WI38 (cell line): ENCODE results near the gene MAS1.

Experiments
- H3K4me3 ChIP-seq: 2 replicates; pipeline ENCODE4 v1.5.1; 2011; ENCODE audit warnings: low read depth, mild to moderate bottlenecking, control low read depth, low read length
- TF ChIP-seq, protein P1 (sequence below): IDR thresholded peaks from 2 replicates; pipeline ENCODE4 v1.5.1; 2012; ENCODE audit warnings: low read depth, mild to moderate bottlenecking, control low read depth, low read length

MAS1 gene

DNA sequence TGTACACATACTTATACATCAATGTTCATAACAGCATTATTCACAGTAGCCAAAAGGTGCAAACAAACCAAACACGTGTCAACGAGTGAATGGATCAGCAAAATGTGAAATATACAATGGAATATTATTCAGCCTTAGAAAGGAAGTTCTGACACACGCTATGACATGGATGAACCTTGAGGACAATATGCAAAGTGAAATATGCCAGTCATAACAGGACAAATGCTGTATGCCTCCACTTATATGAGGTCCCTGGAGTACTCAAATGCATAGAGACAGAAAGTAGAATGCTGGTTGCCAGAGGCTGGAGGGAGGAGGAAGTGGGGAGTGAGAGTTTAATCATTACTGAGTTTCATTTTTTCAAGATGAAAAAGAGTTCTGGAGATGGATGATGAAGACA, 40.3 kb downstream of the MAS1 start:
- TF ChIP-seq, protein P1, sequence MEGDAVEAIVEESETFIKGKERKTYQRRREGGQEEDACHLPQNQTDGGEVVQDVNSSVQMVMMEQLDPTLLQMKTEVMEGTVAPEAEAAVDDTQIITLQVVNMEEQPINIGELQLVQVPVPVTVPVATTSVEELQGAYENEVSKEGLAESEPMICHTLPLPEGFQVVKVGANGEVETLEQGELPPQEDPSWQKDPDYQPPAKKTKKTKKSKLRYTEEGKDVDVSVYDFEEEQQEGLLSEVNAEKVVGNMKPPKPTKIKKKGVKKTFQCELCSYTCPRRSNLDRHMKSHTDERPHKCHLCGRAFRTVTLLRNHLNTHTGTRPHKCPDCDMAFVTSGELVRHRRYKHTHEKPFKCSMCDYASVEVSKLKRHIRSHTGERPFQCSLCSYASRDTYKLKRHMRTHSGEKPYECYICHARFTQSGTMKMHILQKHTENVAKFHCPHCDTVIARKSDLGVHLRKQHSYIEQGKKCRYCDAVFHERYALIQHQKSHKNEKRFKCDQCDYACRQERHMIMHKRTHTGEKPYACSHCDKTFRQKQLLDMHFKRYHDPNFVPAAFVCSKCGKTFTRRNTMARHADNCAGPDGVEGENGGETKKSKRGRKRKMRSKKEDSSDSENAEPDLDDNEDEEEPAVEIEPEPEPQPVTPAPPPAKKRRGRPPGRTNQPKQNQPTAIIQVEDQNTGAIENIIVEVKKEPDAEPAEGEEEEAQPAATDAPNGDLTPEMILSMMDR = no peak
- no peak overlapping the region for H3K4me3 ChIP-seq

DNA sequence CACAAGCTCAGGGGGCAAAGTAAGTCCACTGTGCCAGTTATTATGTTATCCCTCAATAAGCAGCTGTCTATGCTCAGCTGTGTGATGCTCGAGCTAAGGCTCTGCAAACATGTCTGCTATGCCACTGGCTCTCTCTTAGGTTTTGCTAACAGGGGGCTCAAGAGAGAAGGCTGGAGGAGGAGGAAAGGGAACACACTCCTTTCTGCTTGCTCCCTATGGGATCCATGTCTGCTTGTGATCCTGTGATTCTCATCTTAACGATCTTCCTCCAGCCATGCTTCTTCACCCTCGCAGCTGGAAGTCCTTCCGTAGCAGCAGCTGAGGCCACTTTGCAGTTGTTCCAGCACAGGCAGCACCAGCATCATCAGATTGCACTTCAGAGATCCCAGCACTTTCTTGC, 41.1 kb downstream of the MAS1 start:
- TF ChIP-seq, protein P1 = no peak

DNA sequence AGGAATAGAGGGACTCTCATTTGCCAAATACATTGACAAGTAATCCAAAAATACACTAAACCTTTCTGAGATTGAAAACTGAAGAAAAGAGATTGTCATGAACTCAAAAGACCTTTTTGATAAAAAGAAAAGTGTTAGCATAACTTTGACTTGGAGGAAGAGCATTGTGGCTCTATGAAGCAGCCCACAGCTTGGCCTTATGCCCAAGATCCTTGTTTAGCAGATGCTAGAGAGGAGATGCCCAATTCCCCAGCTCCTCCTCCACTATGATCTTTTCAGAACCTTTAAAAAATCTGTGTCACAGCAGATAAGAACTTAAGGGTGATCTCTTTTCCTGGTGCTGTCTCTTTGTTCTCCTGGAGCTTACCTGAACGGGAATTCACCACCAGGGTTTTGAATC, 42.3 kb downstream of the MAS1 start:
- TF ChIP-seq, protein P1 = no peak

More for the DNA sequence above, 41.1 kb downstream of the MAS1 start:
- H3K4me3 ChIP-seq = no peak overlapping the region

DNA sequence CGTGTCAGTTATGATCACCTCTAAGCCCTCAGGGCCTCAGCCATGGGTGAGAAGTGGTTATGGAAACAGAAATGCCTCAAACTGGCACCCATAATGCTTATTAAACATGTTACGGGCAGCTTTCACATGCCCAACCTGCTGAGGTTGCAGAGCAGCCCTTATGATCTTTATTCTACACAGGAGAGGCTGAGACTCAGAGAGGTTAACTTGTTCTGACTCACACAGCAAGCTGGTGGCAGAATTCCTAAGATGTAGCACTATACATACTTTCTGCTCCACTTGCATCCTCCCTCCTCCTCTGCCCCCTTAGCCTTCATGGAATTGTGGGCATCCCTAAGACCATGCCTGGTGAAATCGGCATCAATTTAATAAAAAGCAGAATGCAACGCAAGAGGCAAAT, 43.4 kb downstream of the MAS1 start:
- H3K4me3 ChIP-seq = no peak overlapping the region
- TF ChIP-seq, protein P1 = no peak

More for the DNA sequence above, 42.3 kb downstream of the MAS1 start:
- H3K4me3 ChIP-seq = no peak overlapping the region

DNA sequence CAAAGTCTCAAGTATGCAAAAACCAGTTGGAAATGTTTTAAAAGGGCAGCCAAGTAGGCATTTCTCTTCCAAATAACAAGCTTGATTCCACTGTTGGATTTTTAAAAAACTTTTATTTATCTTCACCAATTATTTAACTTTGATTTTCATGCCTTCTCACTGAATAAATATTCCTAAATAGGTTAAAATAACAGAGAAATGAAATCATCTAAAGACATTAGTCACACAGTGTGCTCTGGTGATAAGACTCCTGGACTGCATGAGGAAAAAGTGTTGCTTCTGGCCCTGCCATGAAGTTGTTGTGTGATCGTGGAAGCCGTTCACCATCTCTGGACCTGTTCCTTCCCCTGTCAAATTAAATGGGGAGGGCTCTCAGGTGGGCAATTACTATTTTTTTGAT, 44.3 kb downstream of the MAS1 start:
- H3K4me3 ChIP-seq = no peak overlapping the region
- TF ChIP-seq, protein P1 = no peak

DNA sequence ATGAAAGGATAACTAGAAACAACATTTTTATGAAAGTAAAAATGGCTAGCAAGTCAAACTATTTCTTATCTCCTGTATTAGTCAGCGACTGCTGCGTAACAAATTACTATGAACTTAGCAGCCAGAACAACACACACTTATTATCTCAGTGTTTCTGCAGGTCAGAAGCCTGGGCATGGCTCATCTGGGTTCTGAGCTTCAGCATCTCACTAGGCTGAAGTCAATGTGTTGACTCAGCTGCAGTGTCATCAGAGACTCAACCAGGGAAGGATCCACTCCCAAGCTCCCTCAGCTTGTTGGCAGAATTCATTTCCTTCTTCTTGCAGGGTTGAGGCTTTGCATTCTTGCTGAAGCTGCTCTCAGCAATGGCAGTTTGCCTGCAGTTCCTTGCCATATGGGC, 44.8 kb downstream of the MAS1 start:
- TF ChIP-seq, protein P1 = no peak

DNA sequence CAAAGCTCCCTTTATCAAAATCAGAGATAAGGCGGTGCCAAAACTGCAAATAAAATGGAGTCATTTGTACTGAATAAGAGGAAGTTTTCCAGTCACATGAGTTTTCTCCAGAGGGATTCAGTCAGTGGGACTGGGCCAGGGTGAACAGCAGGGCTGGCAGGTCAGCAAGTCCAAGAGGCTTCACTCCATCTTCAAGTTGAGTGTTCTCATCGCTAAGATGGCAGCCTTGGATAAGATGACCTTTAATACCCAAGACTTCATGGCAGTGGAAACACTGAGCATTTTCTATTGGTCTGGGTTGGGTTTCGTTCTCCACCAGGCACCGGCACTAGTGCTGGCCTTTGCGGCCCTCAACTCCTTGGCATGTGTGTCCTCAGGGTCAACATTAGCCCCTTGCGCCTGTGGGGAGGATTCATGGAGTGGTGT, 48.8 kb downstream of the MAS1 start:
- H3K4me3 ChIP-seq = no peak overlapping the region
- TF ChIP-seq, protein P1 = no peak

More for the DNA sequence above, 44.8 kb downstream of the MAS1 start:
- no peak overlapping the region for H3K4me3 ChIP-seq
